M059J (cell line): ENCODE data around the gene TNFAIP8L1. TPM values are rescaled to one million over a fixed set of nuclear protein-coding genes. Genes with fewer than 3 reads are reported as not detected.

Source experiments
- DNase-seq: peaks from one replicate; pipeline ENCODE4 v3.0.0-alpha.2; 2012; ENCODE audit warnings: low read depth
- total RNA-seq: library from RNA; depleted of rRNA; stranded (reverse); fragments of >200 nt; shearing (Covaris generic); gene quantifications from 2 replicates; pipeline ENCODE4 v1.2.3, GENCODE V29; 2014

The TNFAIP8L1 gene
- total RNA-seq, 1 experiment from 2014 or later: 3.3 TPM

DNA sequence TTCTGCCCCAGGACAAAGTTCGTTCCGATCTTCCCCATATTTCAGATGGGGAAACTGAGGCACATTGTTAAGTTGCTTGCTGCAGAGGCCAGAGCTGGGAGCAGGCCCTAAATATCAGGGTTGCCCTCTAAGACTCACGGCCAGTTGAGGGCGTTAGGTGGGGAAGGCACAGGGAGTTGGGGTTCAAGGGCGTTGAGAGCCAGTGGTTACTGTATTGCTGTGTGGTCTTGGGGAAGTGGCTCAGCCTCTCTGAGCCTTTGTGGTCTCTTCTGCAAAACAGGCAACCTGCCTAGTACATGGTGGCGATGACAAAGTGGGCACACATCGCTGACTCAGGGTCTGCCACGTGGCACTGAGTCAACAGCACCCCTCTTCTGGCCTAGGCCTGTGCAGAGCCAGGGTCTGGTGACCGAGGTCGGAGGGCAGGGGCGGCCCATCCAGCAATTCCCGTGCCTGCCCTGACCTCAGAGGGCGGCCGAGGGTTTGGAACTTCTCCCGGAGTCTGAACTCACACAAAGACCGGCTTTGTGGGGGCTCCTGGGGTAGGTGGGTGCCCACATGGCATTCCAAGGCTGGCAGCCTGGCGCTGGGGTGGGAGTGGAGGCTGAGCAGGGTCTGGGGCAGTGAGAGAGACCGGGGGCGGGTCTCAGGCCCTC lies 10.2 kb downstream of the TNFAIP8L1 start:
- no peak for DNase-seq

DNA sequence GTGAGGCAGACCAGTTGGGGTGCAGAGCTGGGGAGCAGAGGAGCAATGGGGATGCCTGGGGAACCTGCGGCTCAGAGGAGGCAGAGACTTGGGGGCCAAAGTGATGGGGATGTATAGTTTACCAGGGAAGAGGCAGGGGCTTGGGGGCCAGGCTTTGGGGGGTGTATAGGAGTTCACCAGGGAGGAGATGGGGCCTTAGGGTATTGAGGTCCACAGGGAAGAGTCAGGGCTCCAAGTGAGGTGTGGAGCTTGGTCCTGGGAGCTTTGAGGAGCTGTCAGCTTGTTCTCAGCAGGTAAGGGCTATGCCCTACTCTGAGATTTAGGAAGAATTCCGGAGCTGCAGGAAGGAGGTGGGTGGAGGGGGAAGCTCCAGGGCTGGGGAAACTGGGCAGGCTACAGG lies 10.8 kb downstream of the TNFAIP8L1 start:
- DNase-seq: no peak

DNA sequence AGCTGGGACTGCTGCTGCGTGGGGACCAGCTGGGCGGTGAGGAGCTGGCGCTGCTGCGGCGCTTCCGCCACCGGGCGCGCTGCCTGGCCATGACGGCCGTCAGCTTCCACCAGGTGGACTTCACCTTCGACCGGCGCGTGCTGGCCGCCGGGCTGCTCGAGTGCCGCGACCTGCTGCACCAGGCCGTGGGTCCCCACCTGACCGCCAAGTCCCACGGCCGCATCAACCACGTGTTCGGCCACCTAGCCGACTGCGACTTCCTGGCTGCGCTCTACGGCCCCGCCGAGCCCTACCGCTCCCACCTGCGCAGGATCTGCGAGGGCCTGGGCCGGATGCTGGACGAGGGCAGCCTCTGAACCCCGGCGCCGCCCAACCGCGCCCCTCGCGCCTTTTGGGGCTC lies 12.8 kb downstream of the TNFAIP8L1 start:
- DNase-seq: no peak

DNA sequence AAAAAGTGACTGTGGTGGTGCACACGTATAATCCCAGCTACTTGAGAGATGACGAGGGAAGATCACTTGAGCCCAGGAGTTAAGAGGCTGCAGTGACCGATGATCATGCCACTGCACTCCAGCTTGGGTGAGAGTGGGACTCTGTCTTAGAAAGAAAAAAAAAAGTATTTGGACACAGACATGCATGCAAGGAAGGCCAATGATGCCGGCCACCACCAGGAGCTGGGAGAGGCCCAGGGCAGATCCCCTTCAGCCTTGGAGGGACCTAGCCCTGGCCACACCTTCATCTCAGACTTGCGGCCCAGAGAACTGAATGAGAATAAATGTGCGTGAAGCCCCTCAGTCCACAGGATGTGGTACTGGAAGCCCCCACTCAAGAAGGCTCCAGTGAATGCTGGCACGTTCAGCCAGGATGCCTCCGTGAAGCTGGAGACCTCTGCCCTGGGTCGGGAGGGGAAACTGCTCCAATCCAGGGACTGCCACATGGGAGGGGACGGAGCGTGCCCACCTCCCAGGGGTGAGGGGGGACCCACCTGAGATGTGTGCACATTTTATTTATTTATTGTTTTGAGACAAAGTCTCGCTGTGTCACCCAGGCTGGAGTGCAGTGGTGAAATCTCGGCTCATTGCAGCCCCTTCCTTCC lies 14.6 kb downstream of the TNFAIP8L1 start:
- DNase-seq: no peak

DNA sequence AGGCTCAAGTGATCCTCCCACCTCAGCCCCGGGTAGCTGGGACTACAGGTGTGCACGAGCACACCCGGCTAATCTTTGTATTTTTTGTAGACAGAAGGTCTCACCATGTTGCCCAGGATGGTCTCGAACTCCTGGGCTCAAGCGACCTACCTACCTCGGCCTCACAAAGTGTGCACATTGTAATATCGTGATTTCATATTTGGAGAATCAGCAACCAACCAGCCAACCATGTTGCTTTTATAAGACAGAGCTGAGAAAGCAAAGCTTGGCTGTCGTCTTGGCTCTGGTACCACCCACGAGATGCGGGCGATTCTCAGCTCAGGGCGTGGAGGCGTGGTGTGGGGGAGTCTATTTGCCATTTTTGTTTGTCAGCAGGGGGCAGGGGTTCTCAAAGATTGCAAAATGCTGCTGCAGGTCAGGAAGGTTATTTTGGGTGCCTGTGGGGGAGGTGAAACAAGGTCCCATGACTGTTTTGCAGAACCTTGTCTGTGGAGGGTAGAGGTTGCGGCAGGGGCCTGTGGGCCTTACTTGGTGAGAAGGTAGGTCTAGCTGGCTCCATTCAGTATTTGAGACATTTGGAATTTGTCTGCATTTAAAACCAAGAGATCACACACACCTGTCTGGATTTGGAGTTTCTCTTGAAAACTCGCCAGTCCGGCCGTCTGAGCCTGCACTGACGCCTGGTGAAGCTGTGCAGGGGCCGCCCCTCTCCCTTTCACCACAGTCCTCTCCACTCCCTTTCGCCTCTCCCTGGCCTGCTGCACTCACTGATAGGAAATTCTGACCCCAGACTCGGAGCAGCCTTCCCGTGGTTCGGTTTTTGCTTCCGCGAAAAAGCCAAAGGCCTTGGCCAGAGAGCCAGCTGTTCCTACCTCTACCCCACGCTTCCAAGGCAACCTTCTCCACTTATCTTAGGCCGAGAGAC lies 15.4 kb downstream of the TNFAIP8L1 start:
- DNase-seq: no peak

DNA sequence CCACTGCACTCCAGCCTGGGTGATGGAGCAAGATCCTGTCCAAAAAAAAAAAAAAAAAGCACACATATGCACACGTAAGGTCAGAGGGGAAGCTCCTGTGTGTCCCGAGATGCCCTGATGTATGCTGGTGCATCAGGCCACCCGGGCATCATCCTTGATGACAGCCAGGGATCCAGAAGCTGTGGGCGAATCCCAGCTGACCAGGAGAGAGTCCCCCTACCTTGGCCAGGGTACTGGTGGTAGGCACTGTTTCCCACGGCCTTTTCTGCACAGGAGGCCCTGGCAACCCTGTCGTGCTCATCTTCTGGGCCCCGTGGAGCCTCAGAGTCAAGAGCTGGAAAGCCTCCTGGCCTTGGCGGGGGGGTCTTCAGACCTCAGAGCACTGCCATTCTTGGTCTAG lies 16.8 kb downstream of the TNFAIP8L1 start:
- no peak for DNase-seq

DNA sequence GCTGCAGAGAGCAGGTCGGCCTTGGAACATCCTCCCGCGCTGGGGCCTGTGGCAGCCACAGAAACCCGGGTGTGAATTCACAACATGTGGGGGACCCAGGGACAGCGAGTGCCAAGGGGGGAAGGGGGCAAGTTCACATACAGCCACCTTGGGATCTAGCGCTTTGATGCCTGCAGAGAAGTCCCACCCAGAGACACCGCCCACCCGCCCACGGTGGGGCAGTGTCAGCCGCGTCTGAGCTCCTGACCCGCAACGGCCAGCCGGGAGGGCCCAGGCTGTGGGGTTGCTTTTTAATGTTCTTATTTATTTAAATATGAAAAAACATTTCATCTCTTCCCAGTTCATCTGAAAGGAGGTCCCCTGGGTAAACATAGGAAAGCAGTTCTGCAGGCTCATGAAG lies 17.9 kb downstream of the TNFAIP8L1 start:
- no peak for DNase-seq

DNA sequence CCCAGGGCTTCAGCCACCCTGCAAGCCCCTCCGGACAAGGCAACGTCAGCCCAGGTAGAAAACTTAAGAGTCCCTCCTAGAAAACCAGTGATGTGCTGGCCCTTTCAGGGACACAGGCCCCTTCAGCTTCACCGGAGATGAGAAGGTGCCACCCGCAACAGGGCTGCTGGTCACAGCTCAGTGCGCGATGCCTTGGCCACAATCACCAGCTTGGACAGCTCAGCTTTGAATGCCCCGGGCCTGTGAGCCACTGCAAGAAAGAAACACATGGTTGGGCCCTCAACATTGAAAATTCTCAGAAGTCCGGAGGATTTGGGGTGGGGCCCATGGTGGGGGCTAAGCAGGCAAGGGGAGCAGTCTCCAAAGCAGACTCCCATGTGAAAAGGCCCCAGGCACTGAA lies 18.5 kb downstream of the TNFAIP8L1 start:
- no peak for DNase-seq

DNA sequence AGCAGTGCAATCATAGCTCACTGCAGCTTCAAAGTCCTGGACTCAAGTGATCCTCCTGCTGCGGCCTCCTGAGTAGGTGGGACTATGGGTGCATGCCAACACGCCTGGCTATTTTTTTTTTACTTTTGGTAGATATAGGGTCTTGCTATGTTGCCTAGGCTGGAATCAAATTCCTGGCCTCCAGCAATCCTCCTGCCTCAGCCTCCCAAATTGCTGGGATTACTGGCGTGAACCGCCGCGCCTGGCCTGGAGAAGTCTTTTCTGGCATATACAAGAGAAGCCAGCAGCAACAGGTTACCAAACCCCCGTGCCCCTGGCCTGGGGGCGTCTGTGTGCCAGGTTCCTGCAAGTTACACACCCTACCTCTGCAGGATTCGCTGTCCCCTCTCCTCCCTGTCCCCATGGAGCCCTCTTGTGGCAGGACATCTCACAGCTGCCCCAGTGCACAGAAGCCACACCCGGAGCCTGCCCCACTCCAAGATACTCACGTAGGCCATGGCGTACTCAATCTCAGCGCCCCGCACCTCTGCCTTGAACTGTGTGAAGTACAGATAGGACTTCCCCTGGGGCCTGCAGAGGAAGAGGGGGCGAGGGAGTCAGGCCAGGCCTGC lies 21.0 kb downstream of the TNFAIP8L1 start:
- no peak for DNase-seq

DNA sequence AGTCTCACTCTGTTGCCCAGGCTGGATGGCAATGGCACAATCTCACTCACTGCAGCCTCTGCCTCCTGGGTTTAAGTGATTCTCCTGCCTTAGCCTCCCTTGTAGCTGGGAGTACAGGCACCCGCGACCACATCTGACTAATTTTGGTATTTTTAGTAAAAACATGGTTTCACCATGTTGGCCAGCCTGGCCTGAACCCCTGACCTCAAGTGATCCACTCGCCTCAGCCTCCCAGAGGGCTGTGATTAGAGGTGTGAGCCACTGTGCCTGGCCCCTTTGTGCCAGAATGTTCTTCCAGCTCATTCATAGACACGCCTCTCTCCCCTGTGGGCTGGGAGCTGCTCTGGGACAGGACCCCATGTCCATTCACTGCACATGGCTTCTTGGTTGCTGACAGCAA lies 21.7 kb downstream of the TNFAIP8L1 start:
- no peak for DNase-seq

DNA sequence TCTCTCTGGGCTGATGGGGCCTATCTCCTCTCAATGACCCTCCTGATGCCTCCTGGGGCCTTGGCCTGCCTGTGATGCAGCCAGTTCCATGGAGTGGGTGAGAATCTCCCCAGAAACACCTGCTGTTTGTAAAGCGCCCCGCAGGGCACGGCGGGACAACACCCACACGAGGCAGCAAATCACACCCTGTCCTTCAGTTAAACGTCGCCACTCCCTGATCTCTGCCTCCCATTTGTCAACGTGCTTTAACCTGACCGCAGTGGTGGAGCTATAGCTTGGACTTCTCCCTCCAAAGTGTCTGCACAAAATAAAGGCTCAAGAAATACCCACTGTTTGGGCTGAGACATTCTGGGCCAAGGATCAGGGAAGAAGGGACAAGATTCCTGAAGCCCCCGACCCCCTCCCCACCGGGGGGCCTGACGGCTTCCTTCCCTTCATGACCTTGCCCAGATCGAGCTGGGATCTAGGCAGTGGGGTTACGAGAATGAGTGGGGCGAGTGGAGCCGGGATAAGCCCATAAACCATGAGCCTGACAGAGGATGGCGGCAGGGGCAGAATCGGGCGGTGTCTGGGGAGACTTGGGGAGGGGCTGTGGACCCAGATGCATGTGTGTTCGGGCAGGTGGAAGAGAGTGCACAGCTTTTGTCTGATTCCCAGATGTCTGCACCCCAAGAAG lies 22.8 kb downstream of the TNFAIP8L1 start:
- DNase-seq: no peak

DNA sequence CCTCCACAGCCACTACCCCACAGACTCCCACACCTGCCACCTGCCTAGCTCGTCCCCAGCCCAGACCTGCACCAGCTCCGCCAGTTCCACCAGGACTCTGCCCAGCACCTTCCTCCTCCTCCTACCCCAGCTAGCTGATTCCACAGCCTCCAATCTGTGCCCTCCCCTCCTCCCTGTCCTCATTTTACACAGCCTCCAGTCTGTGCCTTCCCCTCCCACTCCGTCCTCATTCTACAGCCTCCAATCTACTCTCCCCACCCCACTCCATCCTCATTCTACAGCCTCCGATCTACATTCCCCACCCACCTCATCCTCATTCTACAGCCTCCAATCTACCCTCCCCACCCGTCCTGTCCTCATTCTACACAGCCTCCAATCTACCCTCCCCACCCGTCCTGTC lies 23.5 kb downstream of the TNFAIP8L1 start:
- DNase-seq: no peak

DNA sequence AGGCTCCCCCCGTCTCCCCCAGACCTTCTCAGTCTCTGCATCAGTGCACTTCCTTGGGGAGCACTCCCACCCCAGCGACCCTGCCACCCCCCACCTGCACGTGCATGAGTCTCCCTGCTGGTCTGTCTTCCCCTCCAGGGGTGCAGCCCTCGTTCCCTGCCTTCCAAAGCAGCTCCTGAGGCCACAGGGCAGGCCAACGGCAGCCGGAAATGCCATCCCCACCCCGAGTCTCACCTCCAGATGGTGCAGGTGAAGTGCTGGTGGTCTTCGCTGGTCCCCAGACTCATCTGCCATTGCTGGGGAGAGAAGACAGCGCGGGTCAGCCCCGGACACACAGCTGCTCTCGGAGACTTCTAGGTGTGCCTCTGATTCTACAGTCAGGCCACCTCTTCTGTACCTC lies 25.3 kb downstream of the TNFAIP8L1 start:
- DNase-seq: no peak

DNA sequence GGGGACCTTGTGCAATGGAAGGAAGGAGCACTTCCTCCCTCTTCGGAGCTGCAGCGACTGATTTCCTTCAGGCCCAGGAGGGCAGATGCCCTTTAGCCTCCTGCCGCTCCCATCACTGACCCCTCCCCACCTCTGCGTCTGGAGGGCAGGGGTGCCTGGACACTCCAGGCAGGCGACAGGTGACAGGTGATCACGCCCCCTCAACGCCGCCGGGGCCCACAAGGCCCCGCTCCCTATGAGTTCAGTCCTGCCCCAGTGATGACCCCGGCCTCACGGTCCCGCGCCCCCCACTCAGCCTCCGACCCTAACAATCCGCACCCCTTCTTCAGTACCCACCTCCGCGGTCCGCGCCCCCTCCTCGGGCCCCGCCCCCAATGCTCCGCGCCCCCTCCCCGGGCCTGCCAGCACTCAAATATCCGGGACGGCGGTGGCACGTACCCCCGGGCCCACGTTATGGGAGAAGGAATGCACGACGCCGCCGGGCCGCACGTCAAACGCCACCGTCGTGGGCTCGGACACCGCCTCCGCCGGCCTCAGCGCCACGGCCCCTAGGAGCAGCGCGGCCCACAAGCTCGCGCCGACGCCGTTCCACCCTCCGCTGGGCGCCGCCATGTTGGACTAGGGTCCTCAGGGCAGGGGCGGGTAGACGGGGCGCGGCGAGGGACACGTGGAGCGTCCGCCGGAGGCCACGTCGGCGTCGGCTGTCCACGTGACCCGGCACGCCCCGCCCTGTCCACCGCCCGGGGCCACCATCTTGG lies 30.6 kb downstream of the TNFAIP8L1 start, which contains the start of gene MYDGF:
MYDGF (minus strand) TSS at position 620 of the 758 bp plus-strand sequence; CDS start at position 612, 8 bp downstream.
- peak; percentile 81 for DNase-seq

DNA sequence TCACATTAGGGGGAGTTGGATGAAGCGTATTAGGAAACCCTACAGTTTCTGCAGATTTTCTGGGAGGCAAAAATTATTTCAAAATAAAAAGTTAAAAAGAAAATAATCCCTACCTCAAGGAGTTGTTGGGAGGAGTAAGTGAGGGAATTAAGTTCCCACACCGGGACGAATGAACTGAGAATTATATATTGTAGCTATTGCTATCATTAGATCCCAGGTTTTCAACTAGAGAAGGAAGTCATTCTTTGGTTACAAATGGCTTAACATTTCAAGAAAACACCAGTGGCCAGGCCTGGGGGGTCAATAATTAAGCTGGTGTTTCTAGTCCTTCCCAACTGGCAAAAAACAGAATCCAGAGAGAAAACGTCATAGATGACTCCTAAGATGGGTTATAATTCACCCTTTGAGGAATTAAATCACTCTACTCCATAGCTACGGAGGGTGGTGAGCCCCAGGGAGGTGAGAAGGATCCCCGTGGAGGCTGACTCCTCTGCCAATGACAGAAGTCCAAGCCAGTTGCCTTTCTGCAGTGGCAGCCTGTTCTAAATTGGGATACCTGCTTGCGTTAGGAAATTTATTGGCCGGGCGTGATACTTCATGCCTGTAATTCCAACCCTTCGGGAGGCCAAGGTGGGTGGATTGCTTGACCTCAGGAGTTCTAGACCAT lies 32.0 kb downstream of the TNFAIP8L1 start:
- DNase-seq: no peak

DNA sequence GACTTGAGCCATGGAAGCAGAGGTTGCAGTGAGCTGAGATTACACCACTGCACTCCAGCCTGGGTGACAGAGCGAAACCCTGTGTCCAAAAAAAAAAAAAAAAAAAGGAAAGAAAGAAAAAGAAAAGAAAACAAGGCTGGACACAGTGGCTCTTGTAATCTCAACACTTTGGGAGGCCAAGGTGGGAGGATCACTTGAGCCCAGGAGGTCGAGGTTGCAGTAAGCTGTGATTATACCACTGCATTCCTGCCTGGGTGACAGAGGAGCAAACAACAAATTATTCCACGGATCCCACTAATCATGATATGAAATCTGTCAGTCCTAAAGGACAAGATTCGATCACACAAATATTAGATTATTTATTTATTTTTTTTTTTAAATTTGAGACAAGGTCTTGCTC lies 33.9 kb downstream of the TNFAIP8L1 start:
- no peak for DNase-seq

DNA sequence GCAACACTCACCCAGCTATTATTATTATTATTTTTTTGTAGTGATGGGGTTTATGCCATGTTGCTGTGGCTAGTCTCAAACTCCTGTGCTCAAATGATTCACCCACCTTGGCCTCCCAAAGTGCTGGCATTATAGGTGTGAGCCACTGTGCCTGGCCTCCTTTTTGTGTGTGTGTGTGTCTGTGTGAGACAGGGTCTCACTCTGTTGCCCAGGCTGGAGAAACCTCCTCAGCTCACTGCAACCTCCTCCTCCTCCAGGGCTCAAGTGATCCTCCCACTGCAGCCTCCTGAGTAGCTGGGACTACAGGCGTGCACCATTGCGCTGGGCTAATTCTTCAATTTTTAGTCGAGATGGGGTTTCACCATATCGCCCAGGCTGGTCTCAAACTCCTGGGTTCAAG lies 34.4 kb downstream of the TNFAIP8L1 start:
- DNase-seq: no peak

DNA sequence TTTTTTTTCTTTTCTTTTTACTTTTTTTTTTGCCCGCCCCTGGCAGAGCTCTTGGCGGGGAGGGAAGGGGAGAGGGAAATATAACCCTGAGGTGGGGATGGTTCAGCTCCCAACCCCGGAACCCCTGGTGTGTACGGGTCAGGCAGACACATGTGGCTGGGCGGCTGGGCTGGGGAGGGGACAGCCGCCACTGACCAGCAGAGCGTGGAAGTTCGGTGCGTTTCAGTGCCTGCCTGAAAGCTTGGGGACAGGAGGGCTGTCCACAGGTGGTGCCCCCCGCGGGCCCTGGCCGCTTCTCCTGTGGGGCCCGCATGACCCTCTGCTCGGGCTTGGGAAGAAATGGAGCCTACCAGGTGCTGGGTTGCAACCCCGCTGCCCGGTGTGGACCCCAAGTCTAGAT lies 36.0 kb downstream of the TNFAIP8L1 start:
- DNase-seq: no peak

DNA sequence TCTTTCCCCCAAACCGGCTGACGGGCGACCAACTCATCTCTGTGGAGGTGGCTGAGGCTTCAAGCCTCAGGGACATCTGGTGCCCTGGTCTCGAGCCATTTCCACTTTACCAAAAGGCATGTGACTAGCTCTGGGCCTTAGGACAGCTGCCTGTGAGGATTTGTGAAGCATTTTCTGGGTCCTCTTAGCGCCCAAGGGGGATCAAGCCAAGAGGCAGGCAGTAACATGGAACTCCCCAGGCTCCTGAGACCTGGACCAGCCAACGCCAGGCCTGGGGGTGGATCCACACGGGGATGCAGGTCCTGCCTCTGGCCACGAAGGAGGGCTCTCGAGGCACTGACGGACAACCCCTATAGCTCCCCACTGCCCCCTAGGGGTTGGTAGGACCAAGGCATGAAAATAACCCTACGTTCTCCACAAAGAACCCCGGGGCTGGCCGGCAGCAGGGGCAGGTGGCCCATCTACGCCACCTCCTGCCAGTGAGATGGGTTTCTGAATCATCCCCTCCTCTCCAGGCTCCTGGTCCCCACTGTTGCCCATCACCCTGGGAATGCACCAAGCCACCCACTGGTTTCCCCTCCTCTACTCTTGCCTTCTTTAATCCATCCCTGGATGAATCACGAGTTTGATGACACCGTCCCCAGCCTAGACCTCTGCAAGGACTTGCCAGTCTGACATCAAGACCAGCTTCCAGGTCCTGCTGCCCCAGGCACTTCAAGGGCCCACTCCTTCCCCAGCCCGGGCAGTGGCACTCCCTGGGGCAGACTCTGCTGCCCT lies 37.8 kb downstream of the TNFAIP8L1 start:
- peak; percentile 16 for DNase-seq
